SK-N-SH (cell line): Measurements from ENCODE around the gene PYDC1.

Experiments
- TF ChIP-seq, protein P1 (sequence below): IDR thresholded peaks from 2 replicates; pipeline ENCODE4 v1.4.0; 2012; ENCODE audit warnings: low read depth, borderline replicate concordance
- TF ChIP-seq, protein P2 (sequence below): IDR thresholded peaks from 2 replicates; pipeline ENCODE4 v1.4.0; 2012; ENCODE audit warnings: low read depth, borderline replicate concordance
- TF ChIP-seq, protein P3 (sequence below): fragments of 200-600 bp; sonication (generic); IDR thresholded peaks from 2 replicates; pipeline ENCODE4 v1.6.1; 2017; ENCODE audit warnings: antibody characterized with exemption, mild to moderate bottlenecking, moderate library complexity

DNA sequence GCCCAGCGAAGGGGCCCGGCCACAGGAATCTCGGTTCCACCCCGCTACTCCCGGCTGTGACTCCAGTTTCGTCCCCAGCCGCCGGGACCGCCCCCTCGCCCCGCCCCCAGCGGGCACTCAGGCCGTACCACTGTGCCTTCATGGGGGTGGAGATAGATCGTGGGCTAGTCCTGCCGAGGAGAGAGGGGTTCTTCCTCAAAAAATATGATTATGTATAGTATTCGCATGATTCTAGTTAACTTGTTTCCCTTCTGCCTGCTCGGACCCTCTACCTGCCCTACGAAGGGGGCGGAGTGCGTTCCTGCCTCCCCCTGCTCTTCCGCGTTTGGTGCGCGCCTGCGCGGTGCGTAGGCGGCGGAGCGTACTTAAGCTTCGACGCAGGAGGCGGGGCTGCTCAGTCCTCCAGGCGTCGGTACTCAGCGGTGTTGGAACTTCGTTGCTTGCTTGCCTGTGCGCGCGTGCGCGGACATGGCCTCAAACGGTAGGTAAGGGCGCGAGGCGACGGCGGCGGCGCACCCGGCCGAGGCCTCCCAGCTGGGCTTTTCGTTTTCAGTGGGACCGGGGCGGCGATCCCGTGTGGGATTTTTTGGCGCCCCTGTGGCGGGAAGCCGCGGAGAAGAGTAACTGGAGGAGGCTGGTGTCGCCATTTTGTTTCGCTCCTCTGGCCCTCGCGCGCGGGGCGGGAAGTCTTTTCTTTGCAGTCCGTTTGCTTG, 37.0 kb downstream of the PYDC1 start, which contains the start of gene FUS:
- TF ChIP-seq, protein P1, sequence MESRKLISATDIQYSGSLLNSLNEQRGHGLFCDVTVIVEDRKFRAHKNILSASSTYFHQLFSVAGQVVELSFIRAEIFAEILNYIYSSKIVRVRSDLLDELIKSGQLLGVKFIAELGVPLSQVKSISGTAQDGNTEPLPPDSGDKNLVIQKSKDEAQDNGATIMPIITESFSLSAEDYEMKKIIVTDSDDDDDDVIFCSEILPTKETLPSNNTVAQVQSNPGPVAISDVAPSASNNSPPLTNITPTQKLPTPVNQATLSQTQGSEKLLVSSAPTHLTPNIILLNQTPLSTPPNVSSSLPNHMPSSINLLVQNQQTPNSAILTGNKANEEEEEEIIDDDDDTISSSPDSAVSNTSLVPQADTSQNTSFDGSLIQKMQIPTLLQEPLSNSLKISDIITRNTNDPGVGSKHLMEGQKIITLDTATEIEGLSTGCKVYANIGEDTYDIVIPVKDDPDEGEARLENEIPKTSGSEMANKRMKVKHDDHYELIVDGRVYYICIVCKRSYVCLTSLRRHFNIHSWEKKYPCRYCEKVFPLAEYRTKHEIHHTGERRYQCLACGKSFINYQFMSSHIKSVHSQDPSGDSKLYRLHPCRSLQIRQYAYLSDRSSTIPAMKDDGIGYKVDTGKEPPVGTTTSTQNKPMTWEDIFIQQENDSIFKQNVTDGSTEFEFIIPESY = no peak
- TF ChIP-seq, protein P2, sequence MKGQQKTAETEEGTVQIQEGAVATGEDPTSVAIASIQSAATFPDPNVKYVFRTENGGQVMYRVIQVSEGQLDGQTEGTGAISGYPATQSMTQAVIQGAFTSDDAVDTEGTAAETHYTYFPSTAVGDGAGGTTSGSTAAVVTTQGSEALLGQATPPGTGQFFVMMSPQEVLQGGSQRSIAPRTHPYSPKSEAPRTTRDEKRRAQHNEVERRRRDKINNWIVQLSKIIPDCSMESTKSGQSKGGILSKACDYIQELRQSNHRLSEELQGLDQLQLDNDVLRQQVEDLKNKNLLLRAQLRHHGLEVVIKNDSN = no peak
- TF ChIP-seq, protein P3, sequence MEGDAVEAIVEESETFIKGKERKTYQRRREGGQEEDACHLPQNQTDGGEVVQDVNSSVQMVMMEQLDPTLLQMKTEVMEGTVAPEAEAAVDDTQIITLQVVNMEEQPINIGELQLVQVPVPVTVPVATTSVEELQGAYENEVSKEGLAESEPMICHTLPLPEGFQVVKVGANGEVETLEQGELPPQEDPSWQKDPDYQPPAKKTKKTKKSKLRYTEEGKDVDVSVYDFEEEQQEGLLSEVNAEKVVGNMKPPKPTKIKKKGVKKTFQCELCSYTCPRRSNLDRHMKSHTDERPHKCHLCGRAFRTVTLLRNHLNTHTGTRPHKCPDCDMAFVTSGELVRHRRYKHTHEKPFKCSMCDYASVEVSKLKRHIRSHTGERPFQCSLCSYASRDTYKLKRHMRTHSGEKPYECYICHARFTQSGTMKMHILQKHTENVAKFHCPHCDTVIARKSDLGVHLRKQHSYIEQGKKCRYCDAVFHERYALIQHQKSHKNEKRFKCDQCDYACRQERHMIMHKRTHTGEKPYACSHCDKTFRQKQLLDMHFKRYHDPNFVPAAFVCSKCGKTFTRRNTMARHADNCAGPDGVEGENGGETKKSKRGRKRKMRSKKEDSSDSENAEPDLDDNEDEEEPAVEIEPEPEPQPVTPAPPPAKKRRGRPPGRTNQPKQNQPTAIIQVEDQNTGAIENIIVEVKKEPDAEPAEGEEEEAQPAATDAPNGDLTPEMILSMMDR = no peak
